HUES48 (cell line): ENCODE measurements around the gene PRRX2.
"Not testable (repeated sequence)": the region's sequence is repeated elsewhere in the genome, so short reads cannot be mapped to it uniquely, and the experiment has no call there.

ENCODE experiments used
- H3K27ac ChIP-seq: one replicate; pipeline ENCODE4 v1.7.0; 2013; ENCODE audit warnings: low read depth, low read length, inconsistent platforms
- H3K27me3 ChIP-seq: 2 replicates; pipeline ENCODE4 v1.6.1; 2013; ENCODE audit warnings: mild to moderate bottlenecking, low read length; ENCODE audit not compliant: control insufficient read depth, insufficient read depth
- H3K36me3 ChIP-seq: 2 replicates; pipeline ENCODE4 v1.6.1; 2013; ENCODE audit warnings: low read length; ENCODE audit not compliant: control insufficient read depth, insufficient read depth
- H3K4me1 ChIP-seq: 2 replicates; pipeline ENCODE4 v1.6.1; 2013; ENCODE audit warnings: mild to moderate bottlenecking, low read length; ENCODE audit not compliant: control insufficient read depth, insufficient read depth
- H3K4me3 ChIP-seq: 2 replicates; pipeline ENCODE4 v1.5.1; 2013; ENCODE audit warnings: mild to moderate bottlenecking, low read depth, low read length
- H3K9ac ChIP-seq: 2 replicates; pipeline ENCODE4 v1.6.1; 2013; ENCODE audit warnings: mild to moderate bottlenecking, low read depth, low read length, moderate library complexity
- H3K9me3 ChIP-seq: 2 replicates; pipeline ENCODE4 v1.6.1; 2013; ENCODE audit warnings: low read length; ENCODE audit not compliant: control insufficient read depth, insufficient read depth

The PRRX2 gene

DNA sequence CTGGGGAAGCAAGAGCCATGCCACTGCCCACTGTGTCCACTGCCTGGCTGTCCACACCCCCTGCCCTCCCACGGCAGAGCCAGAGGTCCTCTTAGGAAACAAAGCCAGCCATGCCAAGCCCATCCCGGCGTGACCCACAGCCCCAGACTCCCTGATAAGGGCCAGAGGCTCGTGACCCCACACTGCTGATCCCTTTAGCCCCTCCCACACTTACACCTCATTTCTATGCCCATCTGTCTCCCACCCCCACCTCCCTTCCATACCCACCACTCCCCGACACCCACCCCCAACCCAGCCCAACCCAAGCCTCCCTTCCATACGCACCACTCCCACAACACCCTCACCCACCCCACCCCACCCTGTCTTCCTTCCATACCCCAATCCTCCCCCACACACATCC is 70.1 kb downstream of the PRRX2 start:
- no peak overlapping the region for H3K9ac ChIP-seq
- H3K4me3 ChIP-seq: no peak overlapping the region
- H3K27me3 ChIP-seq: no peaks in the 10 kb centered on the region
- no peaks in the 10 kb centered on the region for H3K4me1 ChIP-seq
- H3K27ac ChIP-seq: no peak overlapping the region
- no peaks in the 10 kb centered on the region for H3K9me3 ChIP-seq
- no peaks in the 10 kb centered on the region for H3K36me3 ChIP-seq

DNA sequence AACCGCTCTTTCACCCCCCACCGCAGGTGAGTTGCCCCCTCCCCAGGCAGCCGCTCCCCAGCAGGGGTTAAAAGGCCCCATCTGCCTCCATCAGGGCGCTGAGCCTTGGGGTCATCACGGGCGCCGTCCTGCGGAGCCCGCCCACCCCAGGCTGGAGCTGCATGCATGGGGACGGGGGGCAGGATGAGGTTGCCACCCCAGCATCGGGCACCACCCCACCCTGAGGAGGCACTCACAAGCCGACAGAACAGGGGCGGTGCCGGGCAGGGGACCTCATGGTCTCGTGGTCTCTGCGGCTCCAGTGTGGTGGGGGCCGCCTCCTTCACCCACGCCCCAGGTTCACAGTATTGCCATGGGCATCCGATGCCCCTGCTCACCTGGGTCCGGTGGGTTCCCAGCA is 70.9 kb downstream of the PRRX2 start:
- Histone ChIP-seq H3K27ac (no peak overlapping the region), H3K36me3 (no peaks in the 10 kb centered on the region), H3K27me3 (no peaks in the 10 kb centered on the region), H3K4me3 (no peak overlapping the region), H3K9me3 (no peaks in the 10 kb centered on the region), H3K4me1 (no peaks in the 10 kb centered on the region), H3K9ac (no peak overlapping the region)

DNA sequence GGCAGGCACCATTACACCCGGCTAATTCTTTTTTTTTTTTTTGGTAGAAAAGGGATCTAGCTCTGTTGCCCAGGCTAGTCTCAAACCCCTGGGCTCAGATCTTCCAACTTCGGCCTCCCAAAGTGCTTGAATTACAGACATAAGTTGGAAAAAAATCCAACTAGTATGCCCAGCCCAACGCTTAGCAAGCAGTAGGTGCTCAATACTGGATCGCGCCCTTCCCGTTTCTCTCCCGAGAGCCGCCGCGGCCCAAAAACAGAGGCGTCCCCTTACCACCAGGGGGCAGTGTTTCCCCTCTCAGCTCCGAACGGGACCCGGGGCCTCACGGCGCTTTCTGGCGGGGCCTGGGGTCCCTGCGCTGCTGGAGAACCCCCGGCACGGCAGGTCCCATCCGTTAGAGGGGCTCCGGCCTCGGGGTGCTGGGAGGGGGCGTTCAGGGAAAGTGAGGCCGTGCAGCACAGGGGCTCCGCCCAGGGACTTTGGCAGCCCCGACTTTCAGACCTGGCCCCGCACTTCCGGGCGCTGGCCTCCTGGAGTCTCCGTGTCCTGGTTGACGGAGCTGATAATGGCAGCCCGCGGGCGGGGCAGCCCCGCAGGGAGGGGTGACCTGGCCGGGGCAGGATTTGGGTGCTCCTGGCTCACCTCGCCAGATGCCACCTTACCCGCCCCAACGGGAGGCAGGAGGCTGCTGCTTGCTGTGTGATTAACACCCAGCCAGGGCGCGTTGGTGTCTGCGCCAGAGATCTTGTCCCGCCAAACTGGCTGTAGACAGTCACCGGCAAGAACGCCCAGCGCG is 72.2 kb downstream of the PRRX2 start:
- peak overlapping the region; percentile 59 for H3K9ac ChIP-seq

DNA sequence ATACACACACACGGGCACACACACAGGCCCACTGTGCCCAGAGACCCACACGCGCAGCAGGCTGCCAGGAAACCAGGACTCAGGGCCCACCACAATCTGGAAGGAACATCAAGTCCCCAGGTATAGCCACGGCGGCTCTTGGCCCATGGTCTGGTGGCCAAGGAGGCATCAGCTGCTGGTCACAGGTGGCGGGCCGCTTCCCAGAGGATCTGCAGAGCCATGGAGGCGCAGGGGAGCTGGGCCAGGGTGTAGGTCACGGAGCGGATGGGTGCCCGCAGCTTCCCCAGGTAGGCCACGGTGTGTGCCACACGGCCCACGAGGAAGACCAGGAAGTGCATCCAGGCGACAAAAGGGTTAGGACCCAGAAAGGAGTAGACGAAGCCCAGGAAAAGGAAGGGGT is 74.0 kb downstream of the PRRX2 start:
- H3K27ac ChIP-seq: no peak overlapping the region
- no peaks in the 10 kb centered on the region for H3K4me1 ChIP-seq
- no peaks in the 10 kb centered on the region for H3K27me3 ChIP-seq
- no peaks in the 10 kb centered on the region for H3K9me3 ChIP-seq
- H3K4me3 ChIP-seq: no peak overlapping the region
- no peaks in the 10 kb centered on the region for H3K36me3 ChIP-seq
- no peak overlapping the region for H3K9ac ChIP-seq

More for the DNA sequence above, 72.2 kb downstream of the PRRX2 start:
- Histone ChIP-seq H3K4me3 (peak overlapping the region; percentile 86), H3K27ac (no peak overlapping the region), H3K9me3 (no peaks in the 10 kb centered on the region), H3K4me1 (no peaks in the 10 kb centered on the region), H3K36me3 (no peaks in the 10 kb centered on the region), H3K27me3 (no peaks in the 10 kb centered on the region)

DNA sequence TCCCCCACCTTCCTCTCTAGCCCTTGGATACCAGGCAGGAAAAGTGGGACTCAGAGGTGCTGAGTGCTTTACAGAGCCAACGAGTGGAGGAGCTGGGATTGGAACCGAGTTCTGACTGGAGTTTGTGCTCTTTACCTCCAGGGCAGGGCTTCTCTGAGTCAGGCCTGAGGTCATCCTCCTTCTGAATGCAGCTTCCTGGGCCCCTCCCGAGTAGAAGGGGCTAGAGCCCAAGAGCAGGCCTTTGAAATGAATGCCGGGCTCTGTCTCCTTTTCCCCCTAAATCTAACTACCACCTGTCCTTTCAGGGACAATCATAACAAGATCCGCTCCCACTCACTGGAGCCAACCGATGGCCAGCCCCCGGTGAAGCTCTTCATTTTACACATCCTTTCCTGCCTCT is 74.7 kb downstream of the PRRX2 start:
- Histone ChIP-seq H3K9me3 (no peaks in the 10 kb centered on the region), H3K36me3 (no peaks in the 10 kb centered on the region), H3K4me3 (no peak overlapping the region), H3K27ac (no peak overlapping the region), H3K4me1 (no peaks in the 10 kb centered on the region), H3K27me3 (no peaks in the 10 kb centered on the region), H3K9ac (no peak overlapping the region)

DNA sequence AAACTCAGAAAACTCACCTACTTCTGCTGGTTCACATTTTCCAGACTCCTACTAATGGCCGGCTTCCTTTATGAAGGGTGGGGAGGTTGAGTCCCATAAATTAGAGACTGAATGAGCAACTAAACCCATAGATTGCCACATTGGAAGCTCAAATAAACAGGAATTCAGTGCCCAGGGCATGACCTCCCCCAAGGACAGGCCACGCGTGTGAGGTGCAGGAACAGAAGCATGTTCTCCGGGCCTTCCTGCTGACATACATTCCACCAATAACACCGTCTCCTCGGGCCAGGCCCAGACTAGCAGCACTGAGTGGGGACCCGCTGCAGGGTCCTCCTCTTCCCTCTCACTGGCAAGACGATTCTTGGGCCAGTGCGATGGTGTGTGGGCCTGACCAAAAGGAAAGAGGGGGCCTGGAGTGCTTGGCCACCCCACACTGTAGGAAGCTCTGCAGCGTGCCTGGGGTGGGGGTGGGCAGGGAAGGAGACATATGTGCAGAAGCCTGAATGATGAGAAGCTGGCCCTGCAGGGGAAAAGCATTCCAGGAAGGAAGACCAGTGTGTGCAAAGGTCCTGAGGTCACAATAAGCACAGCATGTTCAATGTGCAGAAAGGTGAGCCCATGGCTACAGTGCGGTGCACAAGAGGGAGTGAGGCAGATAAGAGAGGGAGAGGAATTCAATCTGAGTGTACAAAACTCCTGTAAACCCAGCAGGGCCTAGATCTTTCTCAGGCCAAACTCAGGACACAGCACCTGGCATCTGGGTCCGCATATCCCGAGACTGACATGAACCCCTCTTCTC is 75.4 kb downstream of the PRRX2 start:
- Histone ChIP-seq H3K4me3 (no peak overlapping the region), H3K27me3 (no peaks in the 10 kb centered on the region), H3K36me3 (no peaks in the 10 kb centered on the region), H3K4me1 (no peaks in the 10 kb centered on the region), H3K9ac (no peak overlapping the region), H3K27ac (no peak overlapping the region), H3K9me3 (no peaks in the 10 kb centered on the region)

DNA sequence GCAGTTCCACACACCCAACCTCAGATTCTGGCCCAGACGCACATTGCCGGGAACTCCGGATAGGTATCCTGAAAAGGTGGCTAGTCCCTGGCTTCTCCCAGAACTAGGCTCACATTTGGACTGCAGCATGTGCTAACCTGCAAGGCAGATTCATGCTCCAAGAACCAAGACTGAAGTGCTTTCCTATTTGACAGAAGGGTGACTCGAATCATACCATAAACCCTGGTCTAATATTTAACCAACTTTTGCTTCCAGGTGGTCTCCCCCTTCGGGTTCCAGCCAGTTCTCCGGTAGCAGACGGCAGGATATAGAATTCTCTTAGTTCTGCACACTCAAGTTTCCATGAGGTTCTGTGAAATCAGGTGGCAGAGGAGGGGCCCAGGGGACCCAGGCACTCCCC is 79.8 kb downstream of the PRRX2 start:
- Histone ChIP-seq H3K9ac (no peak overlapping the region), H3K4me3 (no peak overlapping the region), H3K27me3 (no peaks in the 10 kb centered on the region), H3K36me3 (no peaks in the 10 kb centered on the region), H3K4me1 (no peaks in the 10 kb centered on the region), H3K27ac (no peak overlapping the region), H3K9me3 (no peaks in the 10 kb centered on the region)

DNA sequence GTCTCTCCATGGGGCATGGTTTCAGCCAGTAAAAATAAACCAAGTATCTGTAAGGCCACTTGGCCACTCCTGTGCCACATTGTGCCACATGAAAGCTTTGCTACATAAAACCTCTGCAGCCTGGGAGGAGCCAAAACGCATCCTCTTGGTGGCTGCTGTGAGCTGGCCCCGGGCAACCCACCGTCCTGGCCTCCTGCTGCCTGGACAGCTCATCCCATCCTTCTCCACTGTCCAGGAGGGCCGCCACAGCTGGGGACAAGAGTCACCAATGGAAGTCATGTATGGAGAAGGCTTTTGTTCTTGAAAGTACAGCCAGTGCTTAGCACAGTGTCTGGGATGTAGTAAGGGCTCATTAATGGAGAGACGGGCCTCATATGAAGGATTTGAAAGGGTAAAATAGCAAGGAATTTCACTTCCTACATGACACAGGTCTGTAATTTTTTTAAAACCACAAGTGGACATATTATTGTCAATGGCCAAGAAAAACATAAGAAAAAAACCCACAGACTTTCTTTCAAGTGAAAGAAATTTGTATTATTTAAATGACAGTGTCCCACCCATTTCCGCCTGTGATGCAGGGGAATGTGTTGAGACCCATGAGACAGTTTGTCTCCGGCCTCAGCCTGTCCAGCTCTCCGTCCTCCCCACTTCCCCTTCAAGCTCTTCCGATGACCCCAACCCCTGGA is 80.8 kb downstream of the PRRX2 start:
- H3K4me1 ChIP-seq: no peaks in the 10 kb centered on the region
- no peak overlapping the region for H3K27ac ChIP-seq
- no peaks in the 10 kb centered on the region for H3K36me3 ChIP-seq
- no peaks in the 10 kb centered on the region for H3K9me3 ChIP-seq
- no peak overlapping the region for H3K9ac ChIP-seq
- no peaks in the 10 kb centered on the region for H3K27me3 ChIP-seq
- H3K4me3 ChIP-seq: no peak overlapping the region

DNA sequence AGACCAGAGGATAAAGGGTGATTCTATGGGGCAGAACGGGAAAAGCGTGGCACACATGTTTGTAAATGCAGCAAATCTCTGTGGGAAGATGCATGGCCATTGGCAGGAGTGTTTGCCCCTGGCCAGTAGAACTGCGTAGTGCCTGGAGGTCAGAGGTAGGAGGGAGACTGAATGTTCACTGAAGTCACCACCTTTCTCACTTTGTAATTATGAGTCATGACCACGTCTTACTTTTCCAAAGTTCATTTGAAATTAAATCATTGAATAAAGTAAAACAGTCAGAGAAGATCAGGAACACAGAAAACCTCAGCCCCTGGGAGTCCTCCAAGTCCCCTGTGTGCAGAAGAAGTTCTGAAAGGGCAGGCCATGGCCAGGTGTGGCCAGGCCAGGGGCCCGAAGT is 82.8 kb downstream of the PRRX2 start:
- Histone ChIP-seq H3K4me3 (no peak overlapping the region), H3K4me1 (peaks cover 10% of the 10 kb centered on the region; the same call in 1 of the 2 replicates), H3K27me3 (no peaks in the 10 kb centered on the region), H3K9ac (no peak overlapping the region), H3K9me3 (no peaks in the 10 kb centered on the region), H3K36me3 (no peaks in the 10 kb centered on the region), H3K27ac (no peak overlapping the region)

DNA sequence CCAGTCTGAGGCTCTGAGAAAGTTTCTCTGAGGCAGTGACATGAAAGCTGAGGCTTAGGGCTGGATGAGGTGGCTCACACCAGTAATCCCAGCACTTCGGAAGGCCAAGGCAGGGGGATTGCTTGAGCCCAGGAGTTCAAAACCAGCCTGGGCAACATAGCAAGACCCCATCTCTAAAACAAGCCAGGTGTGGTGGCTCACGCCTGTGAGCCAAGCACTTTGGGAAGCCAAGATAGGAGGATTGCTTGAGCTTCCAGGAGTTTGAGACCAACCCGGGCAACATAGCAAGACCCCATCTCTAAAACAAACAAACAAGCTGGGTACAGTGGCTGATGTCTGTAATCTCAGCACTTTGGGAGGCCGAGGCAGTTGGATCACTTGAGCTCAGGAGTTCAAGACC is 83.6 kb downstream of the PRRX2 start:
- not testable (repeated sequence) for H3K27me3 ChIP-seq, H3K9me3 ChIP-seq, H3K4me3 ChIP-seq, H3K9ac ChIP-seq, H3K36me3 ChIP-seq, H3K27ac ChIP-seq, H3K4me1 ChIP-seq

DNA sequence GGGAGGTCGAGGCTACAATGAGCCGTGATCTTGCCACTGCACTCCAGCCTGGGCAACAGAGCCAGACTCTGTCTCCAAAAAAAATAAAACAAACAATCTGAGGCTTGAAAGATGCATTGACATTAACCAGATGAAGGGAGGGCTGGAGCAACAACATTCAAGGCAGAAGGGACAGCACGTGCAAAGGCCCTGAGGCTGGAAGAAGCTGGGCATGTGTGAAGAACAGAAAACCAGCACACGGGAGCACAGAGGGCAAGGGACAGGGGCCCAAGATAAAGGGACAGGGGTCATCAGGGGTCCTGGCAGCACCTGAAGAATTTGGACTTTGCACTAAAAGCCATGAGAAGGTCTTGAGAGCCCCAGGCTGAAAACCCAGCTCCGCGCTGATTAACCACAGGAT is 84.1 kb downstream of the PRRX2 start:
- H3K36me3 ChIP-seq: no peaks in the 10 kb centered on the region
- no peaks in the 10 kb centered on the region for H3K9me3 ChIP-seq
- H3K27ac ChIP-seq: no peak overlapping the region
- no peaks in the 10 kb centered on the region for H3K27me3 ChIP-seq
- H3K4me3 ChIP-seq: no peak overlapping the region
- no peak overlapping the region for H3K9ac ChIP-seq
- H3K4me1 ChIP-seq: peaks cover 10% of the 10 kb centered on the region; the same call in 1 of the 2 replicates
